HG03442 (cell line): Measurements from ENCODE around the gene SLC44A5.
"Not testable (repeated sequence)": the region's sequence is repeated elsewhere in the genome, so short reads cannot be mapped to it uniquely, and the experiment has no call there.

ENCODE experiments used
- ATAC-seq: cut with Tn5 transposase; IDR thresholded peaks from one replicate; pipeline ENCODE4 v1.9.1; 2021; ENCODE audit warnings: mild to moderate bottlenecking, moderate library complexity; ENCODE audit not compliant: unreplicated experiment

SLC44A5 gene

GRCh38 chr1:75611014-75611413 lies at the start of gene SLC44A5:
SLC44A5 (minus strand) TSS chr1:75611114; CDS start chr1:75541447, 69,667 bp downstream.
- no peak for ATAC-seq

GRCh38 chr1:75655931-75656330 lies 45.0 kb upstream of the SLC44A5 start:
- ATAC-seq = no peak

GRCh38 chr1:75647183-75647582 lies 36.3 kb upstream of the SLC44A5 start:
- ATAC-seq = not testable (repeated sequence)

GRCh38 chr1:75645153-75645552 lies 34.2 kb upstream of the SLC44A5 start:
- not testable (repeated sequence) for ATAC-seq

GRCh38 chr1:75643460-75643859 lies 32.5 kb upstream of the SLC44A5 start:
- no peak for ATAC-seq

- ATAC-seq = no peak
Measured at GRCh38 chr1:75641325-75641724, 30.4 kb upstream of the SLC44A5 start.

- no peak for ATAC-seq
Measured at GRCh38 chr1:75640137-75640536, 29.2 kb upstream of the SLC44A5 start.

- peak; percentile 78 for ATAC-seq
Measured at GRCh38 chr1:75632350-75632949, 21.5 kb upstream of the SLC44A5 start.

GRCh38 chr1:75630998-75631397 lies 20.1 kb upstream of the SLC44A5 start:
- no peak for ATAC-seq

- ATAC-seq = no peak
Measured at GRCh38 chr1:75630004-75630594, 19.2 kb upstream of the SLC44A5 start.

GRCh38 chr1:75625795-75626194 lies 14.9 kb upstream of the SLC44A5 start:
- no peak for ATAC-seq

- no peak for ATAC-seq
Measured at GRCh38 chr1:75618382-75618781, 7.5 kb upstream of the SLC44A5 start.

- ATAC-seq = no peak
Measured at GRCh38 chr1:75616436-75617433, 5.8 kb upstream of the SLC44A5 start.

GRCh38 chr1:75615613-75616435 lies 4.9 kb upstream of the SLC44A5 start:
- ATAC-seq = peak; percentile 39

GRCh38 chr1:75614399-75614756 lies 3.5 kb upstream of the SLC44A5 start:
- ATAC-seq = peak; percentile 9

- ATAC-seq = no peak
Measured at GRCh38 chr1:75613916-75614315, 3.0 kb upstream of the SLC44A5 start.

- ATAC-seq = no peak
Measured at GRCh38 chr1:75612976-75613375, 2.1 kb upstream of the SLC44A5 start.

- ATAC-seq = no peak
Measured at GRCh38 chr1:75602486-75602885, 8.4 kb downstream of the SLC44A5 start.

GRCh38 chr1:75600781-75601180 lies 10.1 kb downstream of the SLC44A5 start:
- ATAC-seq = no peak

GRCh38 chr1:75594327-75594726 lies 16.6 kb downstream of the SLC44A5 start:
- no peak for ATAC-seq

- ATAC-seq = not testable (repeated sequence)
Measured at GRCh38 chr1:75593457-75593856, 17.5 kb downstream of the SLC44A5 start.
